ENCODE data around the gene TIA1. TPM values are rescaled to one million over a fixed set of nuclear protein-coding genes. Genes with fewer than 3 reads are reported as not detected.
"Not testable (repeated sequence)": the region's sequence is repeated elsewhere in the genome, so short reads cannot be mapped to it uniquely, and the experiment has no call there.

Gene TIA1
- total RNA-seq, result 129 and 149 TPM in 2 replicates

DNA sequence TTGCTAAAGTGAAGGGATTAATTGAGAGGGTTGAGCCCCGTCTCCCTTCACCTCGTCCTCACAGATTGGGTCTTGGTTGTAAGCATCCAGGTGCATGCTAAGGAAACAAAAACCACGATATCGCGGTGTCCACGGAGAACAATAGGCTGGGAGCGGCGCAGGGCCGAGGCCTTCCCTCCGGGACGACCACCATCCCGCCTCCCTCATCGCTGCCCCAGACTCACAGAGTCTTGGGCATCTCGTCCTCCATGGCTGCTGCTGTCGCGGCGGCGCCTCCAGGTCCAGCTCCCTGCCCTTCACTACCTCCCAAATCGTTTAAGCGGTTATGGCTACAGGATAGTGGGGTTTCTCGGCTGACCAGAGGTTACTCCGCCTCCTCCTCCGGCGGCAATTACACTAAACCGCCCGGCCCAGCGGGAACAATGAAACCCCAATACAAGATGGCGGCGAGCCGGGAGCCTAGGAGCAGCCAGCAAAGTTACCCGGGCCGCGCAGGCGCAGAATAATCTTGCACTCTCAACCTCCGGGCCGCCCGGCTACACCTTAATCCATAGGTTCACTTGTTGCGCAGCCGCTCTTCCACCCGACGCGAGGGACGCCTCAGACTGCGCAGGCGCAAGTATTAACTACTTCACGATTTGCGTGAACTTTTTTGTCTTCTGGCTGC, at the start of gene TIA1:
Gene TIA1, minus strand, starts transcription at position 448 of the 667 bp plus-strand sequence. Its CDS starts 198 bp downstream, at position 250.
- ChIA-PET CTCF (no interaction called here), POLR2A (interaction anchor here (1.0 to 3.9 kb wide), 6 partner anchors 9 to 334 kb away, joined by 3 to 36 read pairs (median 16); partner anchors contain the start of genes C2orf42, MXD1, PCYOX1 and SNRPG)
- H3K4me1 Mint-ChIP-seq, result peaks cover 44% of the 10 kb centered on the region

DNA sequence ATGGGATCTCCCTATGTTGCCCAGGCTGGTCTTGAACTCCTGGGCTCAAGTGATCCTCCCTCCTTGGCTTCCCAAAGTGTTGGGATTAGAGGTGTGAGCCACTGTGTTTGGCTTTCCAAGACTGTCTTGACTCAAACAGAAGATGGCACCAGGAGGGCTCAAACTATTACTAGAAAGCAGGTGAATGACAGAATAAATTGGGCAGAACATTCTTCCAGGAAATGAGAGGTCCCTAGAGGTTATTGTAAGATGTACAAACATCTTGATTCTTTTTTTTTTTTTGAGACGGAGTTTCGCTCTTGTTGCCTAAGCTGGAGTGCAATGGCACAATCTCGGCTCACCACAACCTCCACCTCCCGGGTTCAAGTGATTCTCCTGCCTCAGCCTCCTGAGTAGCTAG, 49.4 kb upstream of the TIA1 start:
- POLR2A ChIA-PET, result interaction anchor here (0.7 kb wide), 2 partner anchors 187 to 196 kb away, joined by 3 to 14 read pairs; no protein-coding TSS in a partner anchor
- ATAC-seq (ENCODE audit: low read depth); H3K9me3 Mint-ChIP-seq; intact Hi-C loops (cut with micrococcal nuclease); H3K27ac Mint-ChIP-seq; H3K27me3 Mint-ChIP-seq; DNase-seq; H3K4me3 Mint-ChIP-seq: not testable (repeated sequence)
- peaks cover 55% of the 10 kb centered on the region for H3K36me3 Mint-ChIP-seq (ENCODE audit: low read depth)
- H3K4me1 Mint-ChIP-seq, result peaks cover 24% of the 10 kb centered on the region
- CTCF ChIA-PET, result interaction anchor here (0.7 to 1.7 kb wide), 2 partner anchors 384 to 386 kb away, joined by 3 to 7 read pairs; no protein-coding TSS in a partner anchor

More for the DNA sequence above, at the start of gene TIA1:
- Mint-ChIP-seq H3K9me3 (no peaks in the 10 kb centered on the region), H3K36me3 (ENCODE audit: low read depth) (peaks cover 24% of the 10 kb centered on the region), H3K4me3 (peak within 1 kb of the TSS; percentile 99), H3K27ac (peak within 1 kb of the TSS; percentile 99), H3K27me3 (peaks cover 4% of the 10 kb centered on the region)
- no peak for TF ChIP-seq CTCF (IDR thresholded peaks at IDR 0.05)
- ATAC-seq (ENCODE audit: low read depth) (peak; percentile 96), DNase-seq (peak; percentile 93)
- intact Hi-C loops (cut with micrococcal nuclease), result loop anchor here (1.0 to 5.0 kb wide), 9 partner anchors 45 to 811 kb away; partner anchors contain the start of genes C2orf42, FAM136A, GMCL1 and NFU1

- CTCF ChIA-PET, result no interaction called here
- Mint-ChIP-seq H3K27ac (no peak overlapping the region), H3K4me3 (no peak overlapping the region)
Observed at GRCh38 chr2:70283500-70284191, 35.2 kb upstream of the TIA1 start.

GRCh38 chr2:70282439-70282838, 34.0 kb upstream of the TIA1 start:
- Mint-ChIP-seq H3K36me3 (ENCODE audit: low read depth) (peaks cover 81% of the 10 kb centered on the region), H3K4me1 (peaks cover 7% of the 10 kb centered on the region), H3K9me3 (no peaks in the 10 kb centered on the region), H3K27me3 (no peaks in the 10 kb centered on the region), H3K27ac (no peak overlapping the region), H3K4me3 (no peak overlapping the region)
- no peak for TF ChIP-seq CTCF (IDR thresholded peaks at IDR 0.05)
- ChIA-PET CTCF (no interaction called here), POLR2A (interaction anchor here (0.6 kb wide), 1 partner anchor 193 kb away, joined by 3 read pairs; no protein-coding TSS in a partner anchor)
- no peak for DNase-seq
- ATAC-seq (ENCODE audit: low read depth), result no peak
- intact Hi-C loops (cut with micrococcal nuclease), result no loop called here

More at GRCh38 chr2:70283500-70284191, 35.2 kb upstream of the TIA1 start:
- no peaks in the 10 kb centered on the region for H3K9me3 Mint-ChIP-seq
- no peak for TF ChIP-seq CTCF (IDR thresholded peaks at IDR 0.05)
- peaks cover 87% of the 10 kb centered on the region for H3K36me3 Mint-ChIP-seq (ENCODE audit: low read depth)
- H3K4me1 Mint-ChIP-seq, result peaks cover 7% of the 10 kb centered on the region
- H3K27me3 Mint-ChIP-seq, result no peaks in the 10 kb centered on the region
- intact Hi-C loops (cut with micrococcal nuclease), result no loop called here
- ATAC-seq (ENCODE audit: low read depth), result no peak
- DNase-seq, result no peak
- POLR2A ChIA-PET, result interaction anchor here (2.8 kb wide), 1 partner anchor 10 kb away, joined by 17 read pairs; the partner anchor contains the start of gene SNRPG

- Mint-ChIP-seq H3K4me1 (peaks cover 5% of the 10 kb centered on the region), H3K9me3 (no peaks in the 10 kb centered on the region), H3K27me3 (no peaks in the 10 kb centered on the region), H3K27ac (no peak overlapping the region), H3K36me3 (ENCODE audit: low read depth) (peaks cover 78% of the 10 kb centered on the region), H3K4me3 (no peak overlapping the region)
- ChIA-PET CTCF (no interaction called here), POLR2A (interaction anchor here (1.2 kb wide), 1 partner anchor 13 kb away, joined by 5 read pairs; the partner anchor contains the start of gene SNRPG)
- intact Hi-C loops (cut with micrococcal nuclease), result no loop called here
- ATAC-seq (ENCODE audit: low read depth) (no peak), DNase-seq (no peak)
- no peak for TF ChIP-seq CTCF (IDR thresholded peaks at IDR 0.05)
Observed at GRCh38 chr2:70280242-70280798, 31.9 kb upstream of the TIA1 start.

Measured in activated B cell treated with CpG ODN at 0.5 μM for 24 hours (primary cell).